ENCODE data around the gene PRR16.

The PRR16 gene

GRCh38 chr5:120503341-120503740, 39.2 kb downstream of the PRR16 start:
- DNase-seq (ENCODE audit: low spot score), result no peak
- TF ChIP-seq CTCF (IDR thresholded peaks at IDR 0.05; ENCODE audit: extremely low read depth, insufficient read depth, missing control alignments), result no peak
- in situ Hi-C loops (cut with MboI; ENCODE audit: low pct_unique_long_range_greater_than_20kb, low sequenced_read_pairs, unreplicated experiment), result no loop called here

GRCh38 chr5:120504057-120504456, 40.0 kb downstream of the PRR16 start:
- no peak for DNase-seq (ENCODE audit: low spot score)
- in situ Hi-C loops (cut with MboI; ENCODE audit: low pct_unique_long_range_greater_than_20kb, low sequenced_read_pairs, unreplicated experiment), result no loop called here
- TF ChIP-seq CTCF (IDR thresholded peaks at IDR 0.05; ENCODE audit: extremely low read depth, insufficient read depth, missing control alignments), result no peak

GRCh38 chr5:120507197-120507596, 43.1 kb downstream of the PRR16 start:
- no peak for TF ChIP-seq CTCF (IDR thresholded peaks at IDR 0.05; ENCODE audit: extremely low read depth, insufficient read depth, missing control alignments)
- no peak for DNase-seq (ENCODE audit: low spot score)
- in situ Hi-C loops (cut with MboI; ENCODE audit: low pct_unique_long_range_greater_than_20kb, low sequenced_read_pairs, unreplicated experiment), result no loop called here

GRCh38 chr5:120507800-120508463, 43.8 kb downstream of the PRR16 start:
- in situ Hi-C loops (cut with MboI; ENCODE audit: low pct_unique_long_range_greater_than_20kb, low sequenced_read_pairs, unreplicated experiment), result no loop called here
- DNase-seq (ENCODE audit: low spot score), result no peak
- no peak for TF ChIP-seq CTCF (IDR thresholded peaks at IDR 0.05; ENCODE audit: extremely low read depth, insufficient read depth, missing control alignments)

- in situ Hi-C loops (cut with MboI; ENCODE audit: low pct_unique_long_range_greater_than_20kb, low sequenced_read_pairs, unreplicated experiment), result no loop called here
- no peak for TF ChIP-seq CTCF (IDR thresholded peaks at IDR 0.05; ENCODE audit: extremely low read depth, insufficient read depth, missing control alignments)
- DNase-seq (ENCODE audit: low spot score), result no peak
Measured at GRCh38 chr5:120509053-120509452, 45.0 kb downstream of the PRR16 start.

GRCh38 chr5:120510098-120510637, 46.1 kb downstream of the PRR16 start:
- no peak for TF ChIP-seq CTCF (IDR thresholded peaks at IDR 0.05; ENCODE audit: extremely low read depth, insufficient read depth, missing control alignments)
- DNase-seq (ENCODE audit: low spot score), result no peak
- in situ Hi-C loops (cut with MboI; ENCODE audit: low pct_unique_long_range_greater_than_20kb, low sequenced_read_pairs, unreplicated experiment), result no loop called here
